IPS-18a (cell line): ENCODE measurements around the gene EP400.
A peak's percentile ranks its signal among the peaks of the same experiment; 100 is the strongest.
"Not testable (repeated sequence)": the region's sequence is repeated elsewhere in the genome, so short reads cannot be mapped to it uniquely, and the experiment has no call there.

Source experiments
- H3K27ac ChIP-seq: one replicate; pipeline ENCODE4 v1.5.1; 2013; ENCODE audit warnings: low read length
- H3K27me3 ChIP-seq: one replicate; pipeline ENCODE4 v1.6.1; 2013; ENCODE audit warnings: mild to moderate bottlenecking, low read length; ENCODE audit not compliant: control insufficient read depth, insufficient read depth
- H3K36me3 ChIP-seq: one replicate; pipeline ENCODE4 v1.6.1; 2013; ENCODE audit warnings: low read depth, low read length; ENCODE audit not compliant: control insufficient read depth
- H3K4me1 ChIP-seq: one replicate; pipeline ENCODE4 v1.6.1; 2013; ENCODE audit warnings: low read depth, low read length; ENCODE audit not compliant: control insufficient read depth
- H3K4me3 ChIP-seq: one replicate; pipeline ENCODE4 v1.5.1; 2013; ENCODE audit warnings: low read length
- H3K9ac ChIP-seq: one replicate; pipeline ENCODE4 v1.6.1; 2013; ENCODE audit warnings: mild to moderate bottlenecking, low read length, moderate library complexity
- H3K9me3 ChIP-seq: one replicate; pipeline ENCODE4 v1.6.1; 2013; ENCODE audit warnings: low read depth, low read length; ENCODE audit not compliant: control insufficient read depth

EP400 gene

GRCh38 chr12:131948713-131949430 is 870 bp upstream of the EP400 start:
- H3K27ac ChIP-seq, H3K27me3 ChIP-seq, H3K9me3 ChIP-seq, H3K4me1 ChIP-seq, H3K9ac ChIP-seq, H3K36me3 ChIP-seq: not testable (repeated sequence)
- peak overlapping the region; percentile 35 for H3K4me3 ChIP-seq

DNA sequence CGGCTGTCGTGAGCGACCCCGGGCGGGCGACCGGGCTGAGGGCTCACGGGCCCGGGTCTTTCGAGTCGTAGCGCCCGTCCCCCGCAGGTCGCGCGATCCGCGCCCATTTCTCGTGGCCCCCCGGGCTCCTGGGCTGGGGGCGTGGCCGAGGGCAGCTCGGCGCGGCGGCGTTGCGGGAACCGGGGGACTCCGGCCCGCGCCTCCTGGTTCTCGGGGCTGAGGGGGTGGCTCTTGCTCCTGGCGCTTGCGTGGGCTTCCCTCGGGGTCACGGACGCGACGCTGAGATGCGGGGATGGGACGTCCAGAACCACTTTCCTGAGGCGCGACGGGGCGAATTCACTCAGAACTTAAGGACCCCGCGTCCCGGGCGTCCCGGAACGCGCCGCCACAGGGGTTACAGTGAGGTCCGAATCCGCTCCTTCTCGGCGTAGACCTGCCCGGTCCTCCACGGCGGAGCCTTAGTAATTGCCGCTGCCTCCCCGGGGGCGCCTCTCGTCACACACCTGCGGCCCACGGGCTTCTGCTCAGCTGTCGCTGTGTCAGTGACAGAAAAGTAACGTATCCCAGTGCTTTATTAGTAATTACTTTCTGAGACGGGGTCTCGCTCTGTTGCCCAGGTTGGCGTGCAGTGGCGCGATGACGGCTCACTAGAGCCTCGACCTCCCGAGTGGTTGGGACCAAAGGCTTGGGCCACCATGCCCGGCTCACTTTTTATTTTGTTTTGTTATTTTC is 606 bp downstream of the EP400 start:
- Histone ChIP-seq H3K36me3 (no peaks in the 10 kb centered on the region), H3K9me3 (no peaks in the 10 kb centered on the region), H3K27me3 (no peaks in the 10 kb centered on the region), H3K4me1 (no peaks in the 10 kb centered on the region), H3K27ac (no peak overlapping the region), H3K4me3 (peak overlapping the region; percentile 87), H3K9ac (peak overlapping the region; percentile 75)

DNA sequence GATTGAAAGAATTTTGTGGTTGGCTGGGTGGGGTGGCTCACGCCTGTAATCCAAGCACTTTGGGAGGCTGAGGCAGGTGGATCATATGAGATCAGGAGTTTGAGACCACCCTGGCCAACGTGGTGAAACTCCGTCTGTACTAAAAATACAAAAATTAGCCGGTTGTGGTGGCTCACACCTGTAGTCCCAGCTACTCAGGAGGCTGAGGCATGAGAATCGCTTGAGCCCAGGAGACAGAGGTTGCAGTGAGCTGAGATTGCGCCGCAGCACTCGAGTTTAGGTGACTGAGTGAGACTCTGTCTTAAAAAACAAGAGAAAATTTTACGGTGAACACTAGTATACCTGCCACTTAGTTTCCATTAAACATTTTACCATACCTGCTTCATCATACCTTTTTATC is 4.1 kb downstream of the EP400 start:
- H3K4me3 ChIP-seq, H3K27me3 ChIP-seq, H3K9me3 ChIP-seq, H3K36me3 ChIP-seq, H3K27ac ChIP-seq, H3K9ac ChIP-seq, H3K4me1 ChIP-seq: not testable (repeated sequence)

GRCh38 chr12:131954460-131954859 is 4.7 kb downstream of the EP400 start:
- not testable (repeated sequence) for H3K27ac ChIP-seq, H3K9ac ChIP-seq, H3K9me3 ChIP-seq, H3K4me1 ChIP-seq, H3K27me3 ChIP-seq, H3K36me3 ChIP-seq, H3K4me3 ChIP-seq

DNA sequence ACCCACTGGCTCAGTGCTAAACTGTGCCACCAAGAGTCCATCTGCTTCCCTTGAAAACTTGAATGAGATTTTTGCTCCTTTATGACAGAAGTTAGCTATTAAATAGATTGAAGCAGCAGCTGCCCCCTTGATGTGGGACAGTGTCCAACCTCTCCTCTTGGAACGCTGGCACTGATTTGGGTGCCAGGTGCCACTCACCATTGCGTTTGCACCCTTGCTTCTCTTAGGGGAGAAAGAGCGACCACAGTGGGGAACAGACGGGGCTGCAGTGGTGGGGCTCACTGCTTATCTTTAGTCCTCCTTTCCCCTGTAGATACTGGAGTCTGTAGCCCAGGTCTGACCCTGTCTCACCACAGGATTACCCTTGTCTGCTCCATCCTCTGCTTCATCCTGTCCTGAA is 9.4 kb downstream of the EP400 start:
- Histone ChIP-seq H3K9ac (no peak overlapping the region), H3K27ac (no peak overlapping the region)

DNA sequence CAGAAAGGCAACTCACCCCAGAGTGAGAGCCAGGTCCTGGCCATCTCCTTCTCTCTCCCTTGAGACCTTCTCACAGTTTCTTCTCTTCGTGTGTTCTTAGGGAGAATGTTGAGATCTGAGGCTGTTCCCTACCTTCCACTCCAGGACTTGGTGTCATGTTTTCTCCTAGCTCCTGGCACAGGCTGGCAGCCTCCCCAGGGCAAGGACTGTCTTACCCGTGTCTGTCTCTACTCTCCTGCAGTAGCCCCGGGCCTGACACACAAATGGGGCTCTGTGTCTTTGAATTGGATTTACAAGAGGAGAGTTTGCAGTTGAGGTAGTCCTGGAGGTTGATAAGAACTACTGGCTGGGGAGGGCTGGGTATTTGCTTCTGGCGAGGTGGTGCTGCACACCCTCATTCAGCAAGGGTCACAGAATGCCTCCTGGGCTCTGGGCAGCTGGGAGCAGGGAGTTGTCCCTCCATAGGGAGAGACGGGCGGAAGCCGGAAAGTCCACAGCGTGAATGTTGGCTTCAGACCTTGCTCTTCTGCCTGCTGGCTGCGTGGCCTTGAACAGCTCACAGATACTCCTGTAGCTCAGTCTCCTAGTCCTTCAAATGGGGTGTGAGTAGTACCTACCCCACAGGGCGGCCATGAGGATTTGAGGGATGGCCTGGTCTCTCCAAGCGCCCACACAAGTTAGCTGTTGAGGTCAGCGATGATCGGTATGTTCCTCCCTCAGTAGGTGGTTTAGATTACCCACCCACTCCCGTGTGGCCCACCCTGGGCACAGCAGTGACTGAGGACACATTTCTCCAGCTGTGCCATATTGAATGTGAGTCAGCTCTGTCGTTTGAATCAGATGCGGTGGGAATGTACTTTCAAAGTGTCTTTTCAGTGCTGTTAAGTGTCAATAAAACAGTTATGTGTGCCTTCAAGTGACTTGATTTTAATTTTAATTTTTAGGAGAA is 10.2 kb downstream of the EP400 start:
- H3K9me3 ChIP-seq = no peaks in the 10 kb centered on the region
- H3K4me1 ChIP-seq = peaks cover 6% of the 10 kb centered on the region
- no peaks in the 10 kb centered on the region for H3K27me3 ChIP-seq
- peaks cover 21% of the 10 kb centered on the region for H3K36me3 ChIP-seq
- H3K9ac ChIP-seq = no peak overlapping the region
- no peak overlapping the region for H3K4me3 ChIP-seq
- no peak overlapping the region for H3K27ac ChIP-seq

More for the DNA sequence above, 9.4 kb downstream of the EP400 start:
- Histone ChIP-seq H3K36me3 (peaks cover 21% of the 10 kb centered on the region), H3K4me3 (no peak overlapping the region), H3K27me3 (no peaks in the 10 kb centered on the region), H3K9me3 (no peaks in the 10 kb centered on the region), H3K4me1 (peaks cover 6% of the 10 kb centered on the region)

- not testable (repeated sequence) for H3K27ac ChIP-seq, H3K27me3 ChIP-seq, H3K4me3 ChIP-seq, H3K9me3 ChIP-seq, H3K9ac ChIP-seq, H3K4me1 ChIP-seq
- H3K36me3 ChIP-seq = peaks cover 21% of the 10 kb centered on the region
Observed at GRCh38 chr12:131960590-131961325, 11.0 kb downstream of the EP400 start.

DNA sequence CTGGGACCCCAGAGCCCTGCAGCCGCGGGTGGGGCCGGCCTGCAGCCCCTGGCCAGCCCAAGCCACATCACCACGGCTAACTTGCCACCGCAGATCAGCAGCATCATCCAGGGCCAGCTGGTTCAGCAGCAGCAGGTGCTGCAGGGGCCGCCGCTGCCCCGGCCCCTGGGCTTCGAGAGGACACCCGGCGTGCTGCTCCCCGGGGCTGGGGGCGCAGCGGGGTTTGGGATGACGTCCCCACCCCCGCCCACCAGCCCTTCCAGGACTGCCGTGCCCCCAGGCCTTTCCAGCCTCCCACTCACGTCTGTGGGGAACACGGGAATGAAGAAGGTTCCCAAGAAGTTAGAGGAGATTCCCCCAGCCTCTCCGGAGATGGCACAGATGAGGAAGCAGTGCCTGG is 11.6 kb downstream of the EP400 start:
- H3K36me3 ChIP-seq = peaks cover 21% of the 10 kb centered on the region
- not testable (repeated sequence) for H3K4me3 ChIP-seq, H3K9me3 ChIP-seq, H3K4me1 ChIP-seq, H3K9ac ChIP-seq, H3K27ac ChIP-seq, H3K27me3 ChIP-seq

- peaks cover 6% of the 10 kb centered on the region for H3K4me1 ChIP-seq
- no peaks in the 10 kb centered on the region for H3K27me3 ChIP-seq
- no peak overlapping the region for H3K4me3 ChIP-seq
- H3K27ac ChIP-seq = no peak overlapping the region
- H3K36me3 ChIP-seq = peaks cover 21% of the 10 kb centered on the region
- H3K9ac ChIP-seq = no peak overlapping the region
- no peaks in the 10 kb centered on the region for H3K9me3 ChIP-seq
Observed at GRCh38 chr12:131962069-131962468, 12.3 kb downstream of the EP400 start.

DNA sequence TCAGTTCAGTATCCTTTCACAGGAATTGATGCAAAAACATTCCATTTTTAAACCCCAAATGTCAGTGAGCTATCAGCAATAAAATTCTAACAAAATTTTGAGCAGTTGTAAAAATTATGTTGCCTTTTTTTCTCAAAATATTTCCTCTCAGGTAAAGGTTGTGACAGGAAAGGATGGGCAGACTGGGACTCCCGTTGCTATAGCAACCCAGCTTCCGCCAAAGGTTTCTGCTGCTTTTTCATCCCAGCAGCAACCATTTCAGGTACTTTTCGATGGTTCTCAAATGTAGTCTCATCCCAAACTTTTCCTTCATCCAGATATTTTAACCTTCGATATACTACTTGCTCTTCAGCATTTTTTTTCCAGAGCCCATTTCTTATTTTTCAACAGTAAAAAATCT is 13.6 kb downstream of the EP400 start:
- no peak overlapping the region for H3K4me3 ChIP-seq
- H3K27me3 ChIP-seq = no peaks in the 10 kb centered on the region
- no peak overlapping the region for H3K27ac ChIP-seq
- peaks cover 21% of the 10 kb centered on the region for H3K36me3 ChIP-seq
- H3K9ac ChIP-seq = no peak overlapping the region
- no peaks in the 10 kb centered on the region for H3K9me3 ChIP-seq
- no peaks in the 10 kb centered on the region for H3K4me1 ChIP-seq

DNA sequence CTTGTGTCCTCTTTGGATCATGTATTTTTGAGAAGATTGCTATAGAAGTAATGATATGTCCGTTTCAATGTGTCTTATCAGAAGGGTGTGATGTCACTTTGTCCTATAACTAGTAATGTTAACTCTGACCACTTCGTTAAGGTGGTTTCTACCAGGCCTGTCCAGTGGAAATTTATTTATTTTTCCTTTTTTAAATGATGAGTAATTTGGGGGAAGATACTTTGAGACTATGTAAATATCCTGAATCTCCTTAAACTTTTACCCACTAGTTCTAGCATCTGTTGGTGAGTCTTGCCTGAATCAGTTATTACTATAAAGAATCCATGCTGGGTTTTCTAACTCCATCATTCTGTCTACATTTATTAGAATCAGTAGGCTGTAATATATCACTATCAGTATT is 15.3 kb downstream of the EP400 start:
- H3K4me3 ChIP-seq = no peak overlapping the region
- no peaks in the 10 kb centered on the region for H3K4me1 ChIP-seq
- H3K36me3 ChIP-seq = peaks cover 21% of the 10 kb centered on the region
- no peak overlapping the region for H3K9ac ChIP-seq
- H3K27ac ChIP-seq = no peak overlapping the region
- no peaks in the 10 kb centered on the region for H3K27me3 ChIP-seq
- no peaks in the 10 kb centered on the region for H3K9me3 ChIP-seq
